Neural cell (in vitro differentiated cells): ENCODE results near the gene FOXP3. TPM values are rescaled to one million over a fixed set of nuclear protein-coding genes. Genes with fewer than 3 reads are reported as not detected.

Experiments
- H2AFZ ChIP-seq: fragments of 200-600, 300-800 bp; sonication (generic), shearing (Covaris generic); 2 replicates; pipeline ENCODE4 v1.6.0; 2014; ENCODE audit warnings: low read depth, mild to moderate bottlenecking, antibody characterized with exemption, low read length, moderate library complexity
- H3F3A ChIP-seq: fragments of 200-600 bp; shearing (Covaris generic); 2 replicates; pipeline ENCODE4 v1.6.1; 2016; ENCODE audit warnings: mild to moderate bottlenecking, moderate library complexity, mixed read lengths, antibody characterized with exemption, low read length; ENCODE audit not compliant: insufficient read depth, poor library complexity, severe bottlenecking
- H3K27ac ChIP-seq: fragments of 200-600, 300-800 bp; sonication (generic), shearing (Covaris generic); 2 replicates; pipeline ENCODE4 v1.5.1; 2014; ENCODE audit warnings: mild to moderate bottlenecking, low read length, moderate library complexity
- H3K27me3 ChIP-seq: fragments of 300-800, 200-600 bp; sonication (generic), shearing (Covaris generic); 2 replicates; pipeline ENCODE4 v1.6.0; 2014; ENCODE audit warnings: mild to moderate bottlenecking, low read depth, low read length, moderate library complexity; ENCODE audit not compliant: insufficient read depth
- H3K36me3 ChIP-seq: fragments of 300-800, 200-600 bp; sonication (generic), shearing (Covaris generic); 2 replicates; pipeline ENCODE4 v1.5.1; 2014; ENCODE audit warnings: mild to moderate bottlenecking, antibody characterized with exemption, low read length, moderate library complexity; ENCODE audit not compliant: insufficient read depth
- H3K4me2 ChIP-seq: fragments of 300-800, 200-600 bp; sonication (generic), shearing (Covaris generic); 2 replicates; pipeline ENCODE4 v1.6.0; 2014; ENCODE audit warnings: mild to moderate bottlenecking, low read length
- H3K4me3 ChIP-seq: fragments of 300-800, 200-600 bp; sonication (generic), shearing (Covaris generic); 2 replicates; pipeline ENCODE4 v1.5.1; 2014; ENCODE audit warnings: mild to moderate bottlenecking, low read length, moderate library complexity
- H3K79me2 ChIP-seq: fragments of 200-600 bp; shearing (Covaris generic); replicated peaks from 2 replicates; pipeline ENCODE4 v1.6.0; 2014; ENCODE audit warnings: mild to moderate bottlenecking, low read length, moderate library complexity; ENCODE audit not compliant: insufficient read depth
- H3K9ac ChIP-seq: fragments of 300-800, 200-600 bp; sonication (generic), shearing (Covaris generic); 2 replicates; pipeline ENCODE4 v1.6.1; 2016; ENCODE audit warnings: mild to moderate bottlenecking, low read length, mixed read lengths
- H3K9me2 ChIP-seq: fragments of 200-600 bp; shearing (Covaris generic); 2 replicates; pipeline ENCODE4 v1.6.1; 2016; ENCODE audit warnings: mild to moderate bottlenecking, low read length, mixed read lengths; ENCODE audit not compliant: insufficient read depth
- H3K9me3 ChIP-seq: fragments of 200-600, 300-800 bp; sonication (generic), shearing (Covaris generic); 2 replicates; pipeline ENCODE4 v1.6.1; 2016; ENCODE audit warnings: mild to moderate bottlenecking, mixed run types, low read length, moderate library complexity, mixed read lengths
- H4K20me1 ChIP-seq: fragments of 200-600 bp; shearing (Covaris generic); 2 replicates; pipeline ENCODE4 v1.6.1; 2016; ENCODE audit warnings: mild to moderate bottlenecking, mixed run types; ENCODE audit not compliant: insufficient read depth
- EP300 ChIP-seq: fragments of 450-650 bp; conservative IDR thresholded peaks from 2 replicates; pipeline ENCODE4 v1.6.1; 2014; ENCODE audit warnings: antibody characterized with exemption, mild to moderate bottlenecking, moderate library complexity; ENCODE audit not compliant: poor library complexity, severe bottlenecking
- EZH2 ChIP-seq: fragments of 200-600, 300-800 bp; shearing (Covaris generic), sonication (generic); IDR thresholded peaks from 2 replicates; pipeline ENCODE4 v1.6.1; 2014; ENCODE audit warnings: antibody characterized with exemption, low read length, borderline replicate concordance, mild to moderate bottlenecking; ENCODE audit not compliant: insufficient read depth, poor library complexity, severe bottlenecking
- MXI1 ChIP-seq: fragments of 450-650 bp; conservative IDR thresholded peaks from 2 replicates; pipeline ENCODE4 v1.6.1; 2014; ENCODE audit warnings: antibody characterized with exemption, mild to moderate bottlenecking; ENCODE audit not compliant: poor library complexity, severe bottlenecking
- POLR2AphosphoS5 ChIP-seq: IDR thresholded peaks from 2 replicates; pipeline ENCODE4 v1.6.1; 2012
- RAD21 ChIP-seq: fragments of 450-650 bp; conservative IDR thresholded peaks from 2 replicates; pipeline ENCODE4 v1.6.1; 2014; ENCODE audit warnings: antibody characterized with exemption, mild to moderate bottlenecking, moderate library complexity
- SMC3 ChIP-seq: fragments of 450-650 bp; conservative IDR thresholded peaks from 2 replicates; pipeline ENCODE4 v1.6.1; 2014; ENCODE audit warnings: antibody characterized with exemption, mild to moderate bottlenecking, moderate library complexity; ENCODE audit not compliant: poor library complexity
- TAF1 ChIP-seq: IDR thresholded peaks from 2 replicates; pipeline ENCODE4 v1.6.1; 2012; ENCODE audit warnings: low read depth
- polyA plus RNA-seq: library from polyadenylated mRNA; depleted of rRNA; stranded (reverse); fragments of >200 nt; gene quantifications from 2 replicates; pipeline ENCODE4 v1.2.3, GENCODE V29; 2014
- TF ChIP-seq, protein P1 (sequence below): IDR thresholded peaks from 2 replicates; pipeline ENCODE4 v1.6.1; 2012; ENCODE audit warnings: borderline replicate concordance
- TF ChIP-seq, protein P2 (sequence below): fragments of 450-650 bp; IDR thresholded peaks from 2 replicates; pipeline ENCODE4 v1.5.1; 2014; ENCODE audit warnings: antibody characterized with exemption, mild to moderate bottlenecking, moderate library complexity; ENCODE audit not compliant: poor library complexity, severe bottlenecking

Gene FOXP3
- polyA plus RNA-seq, 1 donor from 2014 or later = not detected

DNA sequence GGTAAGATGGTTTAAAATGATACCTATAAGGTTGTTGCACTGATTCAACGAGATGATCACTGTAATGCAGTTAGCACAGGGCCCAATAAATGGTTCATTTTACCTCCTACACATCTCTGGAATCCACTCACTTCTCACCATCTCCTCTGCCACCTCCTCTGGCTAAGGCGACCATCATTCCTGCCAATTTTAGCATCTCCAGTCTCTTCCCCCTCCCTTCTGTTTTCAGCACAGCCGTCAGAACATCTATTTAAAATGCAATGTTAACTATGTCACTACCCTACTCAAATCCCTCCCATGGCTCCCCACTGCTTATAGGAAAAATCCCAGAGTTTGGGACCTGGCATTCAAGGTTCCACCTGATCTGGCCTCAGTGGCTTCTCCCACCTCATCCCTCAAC is 61.0 kb downstream of the FOXP3 start:
- H3K79me2 ChIP-seq = peaks cover 9% of the 10 kb centered on the region
- H3K9ac ChIP-seq = no peak overlapping the region
- no peaks in the 10 kb centered on the region for H3K36me3 ChIP-seq
- H3K27ac ChIP-seq = no peak overlapping the region
- H3K4me2 ChIP-seq = no peak overlapping the region
- no peaks in the 10 kb centered on the region for H3K9me3 ChIP-seq
- no peaks in the 10 kb centered on the region for H3K9me2 ChIP-seq
- no peak for TF ChIP-seq EP300
- TF ChIP-seq POLR2AphosphoS5 = no peak
- TF ChIP-seq, protein P1, sequence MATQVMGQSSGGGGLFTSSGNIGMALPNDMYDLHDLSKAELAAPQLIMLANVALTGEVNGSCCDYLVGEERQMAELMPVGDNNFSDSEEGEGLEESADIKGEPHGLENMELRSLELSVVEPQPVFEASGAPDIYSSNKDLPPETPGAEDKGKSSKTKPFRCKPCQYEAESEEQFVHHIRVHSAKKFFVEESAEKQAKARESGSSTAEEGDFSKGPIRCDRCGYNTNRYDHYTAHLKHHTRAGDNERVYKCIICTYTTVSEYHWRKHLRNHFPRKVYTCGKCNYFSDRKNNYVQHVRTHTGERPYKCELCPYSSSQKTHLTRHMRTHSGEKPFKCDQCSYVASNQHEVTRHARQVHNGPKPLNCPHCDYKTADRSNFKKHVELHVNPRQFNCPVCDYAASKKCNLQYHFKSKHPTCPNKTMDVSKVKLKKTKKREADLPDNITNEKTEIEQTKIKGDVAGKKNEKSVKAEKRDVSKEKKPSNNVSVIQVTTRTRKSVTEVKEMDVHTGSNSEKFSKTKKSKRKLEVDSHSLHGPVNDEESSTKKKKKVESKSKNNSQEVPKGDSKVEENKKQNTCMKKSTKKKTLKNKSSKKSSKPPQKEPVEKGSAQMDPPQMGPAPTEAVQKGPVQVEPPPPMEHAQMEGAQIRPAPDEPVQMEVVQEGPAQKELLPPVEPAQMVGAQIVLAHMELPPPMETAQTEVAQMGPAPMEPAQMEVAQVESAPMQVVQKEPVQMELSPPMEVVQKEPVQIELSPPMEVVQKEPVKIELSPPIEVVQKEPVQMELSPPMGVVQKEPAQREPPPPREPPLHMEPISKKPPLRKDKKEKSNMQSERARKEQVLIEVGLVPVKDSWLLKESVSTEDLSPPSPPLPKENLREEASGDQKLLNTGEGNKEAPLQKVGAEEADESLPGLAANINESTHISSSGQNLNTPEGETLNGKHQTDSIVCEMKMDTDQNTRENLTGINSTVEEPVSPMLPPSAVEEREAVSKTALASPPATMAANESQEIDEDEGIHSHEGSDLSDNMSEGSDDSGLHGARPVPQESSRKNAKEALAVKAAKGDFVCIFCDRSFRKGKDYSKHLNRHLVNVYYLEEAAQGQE = no peak
- TF ChIP-seq TAF1 = no peak
- TF ChIP-seq, protein P2, sequence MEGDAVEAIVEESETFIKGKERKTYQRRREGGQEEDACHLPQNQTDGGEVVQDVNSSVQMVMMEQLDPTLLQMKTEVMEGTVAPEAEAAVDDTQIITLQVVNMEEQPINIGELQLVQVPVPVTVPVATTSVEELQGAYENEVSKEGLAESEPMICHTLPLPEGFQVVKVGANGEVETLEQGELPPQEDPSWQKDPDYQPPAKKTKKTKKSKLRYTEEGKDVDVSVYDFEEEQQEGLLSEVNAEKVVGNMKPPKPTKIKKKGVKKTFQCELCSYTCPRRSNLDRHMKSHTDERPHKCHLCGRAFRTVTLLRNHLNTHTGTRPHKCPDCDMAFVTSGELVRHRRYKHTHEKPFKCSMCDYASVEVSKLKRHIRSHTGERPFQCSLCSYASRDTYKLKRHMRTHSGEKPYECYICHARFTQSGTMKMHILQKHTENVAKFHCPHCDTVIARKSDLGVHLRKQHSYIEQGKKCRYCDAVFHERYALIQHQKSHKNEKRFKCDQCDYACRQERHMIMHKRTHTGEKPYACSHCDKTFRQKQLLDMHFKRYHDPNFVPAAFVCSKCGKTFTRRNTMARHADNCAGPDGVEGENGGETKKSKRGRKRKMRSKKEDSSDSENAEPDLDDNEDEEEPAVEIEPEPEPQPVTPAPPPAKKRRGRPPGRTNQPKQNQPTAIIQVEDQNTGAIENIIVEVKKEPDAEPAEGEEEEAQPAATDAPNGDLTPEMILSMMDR = no peak
- TF ChIP-seq SMC3 = no peak
- no peak for TF ChIP-seq EZH2
- no peak for TF ChIP-seq RAD21
- TF ChIP-seq MXI1 = no peak
- no peak overlapping the region for H3K4me3 ChIP-seq
- H3F3A ChIP-seq = no peaks in the 10 kb centered on the region
- no peaks in the 10 kb centered on the region for H4K20me1 ChIP-seq
- no peak overlapping the region for H2AFZ ChIP-seq
- no peaks in the 10 kb centered on the region for H3K27me3 ChIP-seq

DNA sequence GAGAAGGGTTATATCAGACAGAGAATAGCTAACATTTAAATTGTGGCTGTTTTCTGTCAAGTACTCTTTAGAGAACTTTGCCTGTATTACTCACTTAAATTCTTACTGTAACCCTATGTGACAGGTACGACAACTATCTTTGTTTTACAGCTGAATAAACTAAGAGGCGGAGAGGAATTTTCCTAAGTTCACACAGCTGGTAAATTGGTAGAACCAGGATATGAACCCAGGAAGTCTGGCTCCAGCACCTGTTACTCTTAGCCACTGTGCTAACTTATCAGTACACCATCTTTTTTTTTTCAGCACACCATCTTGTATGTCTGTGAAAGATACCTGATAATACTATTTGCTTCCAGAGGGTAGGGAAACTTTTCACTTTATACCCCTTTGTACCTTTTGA is 62.5 kb downstream of the FOXP3 start:
- no peaks in the 10 kb centered on the region for H4K20me1 ChIP-seq
- no peak overlapping the region for H3K4me2 ChIP-seq
- no peak overlapping the region for H3K27ac ChIP-seq
- no peak overlapping the region for H3K4me3 ChIP-seq
- peaks cover 9% of the 10 kb centered on the region for H3K79me2 ChIP-seq
- no peaks in the 10 kb centered on the region for H3K36me3 ChIP-seq
- H3K9me3 ChIP-seq = no peaks in the 10 kb centered on the region
- H3K27me3 ChIP-seq = no peaks in the 10 kb centered on the region
- H3K9ac ChIP-seq = no peak overlapping the region
- TF ChIP-seq, protein P1 = no peak
- TF ChIP-seq EZH2 = no peak
- no peak for TF ChIP-seq POLR2AphosphoS5
- TF ChIP-seq, protein P2 = no peak
- TF ChIP-seq MXI1 = no peak
- no peak for TF ChIP-seq EP300
- TF ChIP-seq RAD21 = no peak
- no peak for TF ChIP-seq SMC3
- TF ChIP-seq TAF1 = no peak
- no peaks in the 10 kb centered on the region for H3K9me2 ChIP-seq
- H3F3A ChIP-seq = no peaks in the 10 kb centered on the region
- H2AFZ ChIP-seq = no peak overlapping the region
